NT2/D1 (cell line): ENCODE measurements around the gene ETS1.

ENCODE experiments used
- DNase-seq: peaks from one replicate; pipeline ENCODE4 v3.0.0-alpha.2; 2011; ENCODE audit warnings: low read depth, low spot score
- H3K27me3 ChIP-seq: 2 replicates; pipeline ENCODE4 v1.6.0; 2011; ENCODE audit warnings: mild to moderate bottlenecking; ENCODE audit not compliant: insufficient read length, insufficient read depth
- H3K36me3 ChIP-seq: 2 replicates; pipeline ENCODE4 v1.6.1; 2011; ENCODE audit warnings: mild to moderate bottlenecking, low read length, mixed read lengths; ENCODE audit not compliant: insufficient read depth, insufficient read length
- H3K4me1 ChIP-seq: 2 replicates; pipeline ENCODE4 v1.5.1; 2011; ENCODE audit not compliant: insufficient read depth, insufficient read length
- H3K4me3 ChIP-seq: 2 replicates; pipeline ENCODE4 v1.5.1; 2011; ENCODE audit warnings: low read depth; ENCODE audit not compliant: insufficient read length
- H3K9ac ChIP-seq: 2 replicates; pipeline ENCODE4 v1.6.0; 2011; ENCODE audit warnings: low read depth; ENCODE audit not compliant: insufficient read length
- H3K9me3 ChIP-seq: 2 replicates; pipeline ENCODE4 v1.5.1; 2011; ENCODE audit warnings: mild to moderate bottlenecking, low read length; ENCODE audit not compliant: insufficient read depth
- SUZ12 ChIP-seq: IDR thresholded peaks from 2 replicates; pipeline ENCODE4 v1.6.1; 2011; ENCODE audit not compliant: insufficient read length, insufficient read depth; ENCODE audit errors: extremely low read depth
- YY1 ChIP-seq: IDR thresholded peaks from 2 replicates; pipeline ENCODE4 v1.6.1; 2011; ENCODE audit not compliant: insufficient read length, insufficient read depth
- ZNF274 ChIP-seq: IDR thresholded peaks from 2 replicates; pipeline ENCODE4 v1.6.1; 2011; ENCODE audit warnings: mild to moderate bottlenecking, low read depth, low read length

ETS1 gene

GRCh38 chr11:128488471-128488870 lies 98.9 kb downstream of the ETS1 start:
- H3K9me3 ChIP-seq, result no peaks in the 10 kb centered on the region
- H3K9ac ChIP-seq, result no peak overlapping the region
- H3K4me3 ChIP-seq, result no peak overlapping the region
- no peaks in the 10 kb centered on the region for H3K27me3 ChIP-seq
- no peaks in the 10 kb centered on the region for H3K4me1 ChIP-seq
- TF ChIP-seq YY1 (no peak), ZNF274 (no peak), SUZ12 (no peak)
- no peak for DNase-seq
- peaks cover 50% of the 10 kb centered on the region for H3K36me3 ChIP-seq

- Histone ChIP-seq H3K9ac (no peak overlapping the region), H3K27me3 (no peaks in the 10 kb centered on the region), H3K36me3 (peaks cover 52% of the 10 kb centered on the region), H3K4me1 (no peaks in the 10 kb centered on the region), H3K9me3 (no peaks in the 10 kb centered on the region), H3K4me3 (no peak overlapping the region)
- DNase-seq, result no peak
- TF ChIP-seq YY1, result no peak
- no peak for TF ChIP-seq ZNF274
- TF ChIP-seq SUZ12, result no peak
Measured at GRCh38 chr11:128487978-128488377, 99.4 kb downstream of the ETS1 start.

GRCh38 chr11:128484172-128484571 lies 103.2 kb downstream of the ETS1 start:
- peaks cover 58% of the 10 kb centered on the region for H3K36me3 ChIP-seq
- no peaks in the 10 kb centered on the region for H3K4me1 ChIP-seq
- TF ChIP-seq YY1 (no peak), ZNF274 (no peak), SUZ12 (no peak)
- DNase-seq, result no peak
- no peak overlapping the region for H3K9ac ChIP-seq
- H3K27me3 ChIP-seq, result no peaks in the 10 kb centered on the region
- no peaks in the 10 kb centered on the region for H3K9me3 ChIP-seq
- no peak overlapping the region for H3K4me3 ChIP-seq

- DNase-seq, result no peak
- no peaks in the 10 kb centered on the region for H3K9me3 ChIP-seq
- no peaks in the 10 kb centered on the region for H3K4me1 ChIP-seq
- TF ChIP-seq ZNF274 (no peak), SUZ12 (no peak), YY1 (no peak)
- H3K4me3 ChIP-seq, result no peak overlapping the region
- no peak overlapping the region for H3K9ac ChIP-seq
- H3K27me3 ChIP-seq, result no peaks in the 10 kb centered on the region
- peaks cover 54% of the 10 kb centered on the region for H3K36me3 ChIP-seq
Measured at GRCh38 chr11:128483211-128483788, 104.1 kb downstream of the ETS1 start.

- Histone ChIP-seq H3K9ac (no peak overlapping the region), H3K4me3 (no peak overlapping the region)
- DNase-seq, result no peak
Measured at GRCh38 chr11:128482512-128483191, 104.7 kb downstream of the ETS1 start.

GRCh38 chr11:128482092-128482491 lies 105.3 kb downstream of the ETS1 start:
- no peak for DNase-seq
- Histone ChIP-seq H3K27me3 (no peaks in the 10 kb centered on the region), H3K9ac (no peak overlapping the region), H3K9me3 (no peaks in the 10 kb centered on the region), H3K4me3 (no peak overlapping the region), H3K36me3 (peaks cover 48% of the 10 kb centered on the region), H3K4me1 (no peaks in the 10 kb centered on the region)
- TF ChIP-seq SUZ12 (no peak), YY1 (no peak), ZNF274 (no peak)

More at GRCh38 chr11:128482512-128483191, 104.7 kb downstream of the ETS1 start:
- H3K36me3 ChIP-seq, result peaks cover 48% of the 10 kb centered on the region
- H3K27me3 ChIP-seq, result no peaks in the 10 kb centered on the region
- TF ChIP-seq ZNF274, result no peak
- TF ChIP-seq YY1, result no peak
- TF ChIP-seq SUZ12, result no peak
- no peaks in the 10 kb centered on the region for H3K4me1 ChIP-seq
- no peaks in the 10 kb centered on the region for H3K9me3 ChIP-seq

GRCh38 chr11:128481135-128481534 lies 106.2 kb downstream of the ETS1 start:
- Histone ChIP-seq H3K4me3 (no peak overlapping the region), H3K4me1 (no peaks in the 10 kb centered on the region), H3K27me3 (no peaks in the 10 kb centered on the region), H3K9me3 (no peaks in the 10 kb centered on the region), H3K36me3 (peaks cover 46% of the 10 kb centered on the region), H3K9ac (no peak overlapping the region)
- no peak for DNase-seq
- TF ChIP-seq ZNF274, result no peak
- TF ChIP-seq YY1, result no peak
- no peak for TF ChIP-seq SUZ12
